ENCODE results near the gene DACT3.

DACT3 gene

DNA sequence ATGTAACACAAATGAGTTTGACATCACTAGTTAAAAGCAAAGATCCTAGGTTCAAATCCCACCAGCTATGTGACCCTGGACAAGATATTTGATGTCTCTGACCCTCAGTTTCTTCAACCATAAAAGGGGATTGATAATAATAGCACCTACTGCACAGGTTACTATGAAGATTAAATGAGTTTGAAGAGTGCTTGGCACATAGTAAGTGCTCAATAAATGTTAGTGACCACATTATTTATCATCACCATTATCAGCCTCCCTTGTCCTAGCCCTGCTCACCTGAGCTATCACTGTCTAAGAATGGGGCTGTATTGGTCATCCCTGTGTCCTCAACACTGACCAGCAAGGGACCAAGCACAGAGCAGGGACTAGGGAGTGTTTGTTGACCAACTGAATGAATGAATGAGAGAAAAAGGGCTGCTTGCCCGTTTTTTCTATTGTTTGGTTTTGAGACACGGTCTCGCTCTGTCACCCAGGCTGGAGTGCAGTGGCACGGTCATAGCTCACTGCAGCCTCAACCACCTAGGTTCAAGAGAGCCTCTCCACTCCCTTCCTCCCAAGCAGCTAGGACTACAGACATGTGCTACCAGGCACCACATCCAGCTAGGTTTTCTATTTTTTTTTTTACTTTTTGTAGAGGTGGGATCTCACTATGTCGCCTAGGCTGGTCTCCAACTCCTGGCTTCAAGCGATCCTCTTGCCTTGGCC, 26.6 kb upstream of the DACT3 start:
- TF ChIP-seq, protein P1, sequence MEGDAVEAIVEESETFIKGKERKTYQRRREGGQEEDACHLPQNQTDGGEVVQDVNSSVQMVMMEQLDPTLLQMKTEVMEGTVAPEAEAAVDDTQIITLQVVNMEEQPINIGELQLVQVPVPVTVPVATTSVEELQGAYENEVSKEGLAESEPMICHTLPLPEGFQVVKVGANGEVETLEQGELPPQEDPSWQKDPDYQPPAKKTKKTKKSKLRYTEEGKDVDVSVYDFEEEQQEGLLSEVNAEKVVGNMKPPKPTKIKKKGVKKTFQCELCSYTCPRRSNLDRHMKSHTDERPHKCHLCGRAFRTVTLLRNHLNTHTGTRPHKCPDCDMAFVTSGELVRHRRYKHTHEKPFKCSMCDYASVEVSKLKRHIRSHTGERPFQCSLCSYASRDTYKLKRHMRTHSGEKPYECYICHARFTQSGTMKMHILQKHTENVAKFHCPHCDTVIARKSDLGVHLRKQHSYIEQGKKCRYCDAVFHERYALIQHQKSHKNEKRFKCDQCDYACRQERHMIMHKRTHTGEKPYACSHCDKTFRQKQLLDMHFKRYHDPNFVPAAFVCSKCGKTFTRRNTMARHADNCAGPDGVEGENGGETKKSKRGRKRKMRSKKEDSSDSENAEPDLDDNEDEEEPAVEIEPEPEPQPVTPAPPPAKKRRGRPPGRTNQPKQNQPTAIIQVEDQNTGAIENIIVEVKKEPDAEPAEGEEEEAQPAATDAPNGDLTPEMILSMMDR (conservative IDR thresholded peaks at IDR 0.05): no peak
- H3K27ac ChIP-seq: no peak overlapping the region

- TF ChIP-seq, protein P1 (conservative IDR thresholded peaks at IDR 0.05): no peak
- no peak overlapping the region for H3K27ac ChIP-seq
Measured at GRCh38 chr19:46685189-46685588, 24.2 kb upstream of the DACT3 start.

- TF ChIP-seq, protein P1 (conservative IDR thresholded peaks at IDR 0.05): no peak
- no peak overlapping the region for H3K27ac ChIP-seq
Measured at GRCh38 chr19:46678110-46678732, 17.2 kb upstream of the DACT3 start.

DNA sequence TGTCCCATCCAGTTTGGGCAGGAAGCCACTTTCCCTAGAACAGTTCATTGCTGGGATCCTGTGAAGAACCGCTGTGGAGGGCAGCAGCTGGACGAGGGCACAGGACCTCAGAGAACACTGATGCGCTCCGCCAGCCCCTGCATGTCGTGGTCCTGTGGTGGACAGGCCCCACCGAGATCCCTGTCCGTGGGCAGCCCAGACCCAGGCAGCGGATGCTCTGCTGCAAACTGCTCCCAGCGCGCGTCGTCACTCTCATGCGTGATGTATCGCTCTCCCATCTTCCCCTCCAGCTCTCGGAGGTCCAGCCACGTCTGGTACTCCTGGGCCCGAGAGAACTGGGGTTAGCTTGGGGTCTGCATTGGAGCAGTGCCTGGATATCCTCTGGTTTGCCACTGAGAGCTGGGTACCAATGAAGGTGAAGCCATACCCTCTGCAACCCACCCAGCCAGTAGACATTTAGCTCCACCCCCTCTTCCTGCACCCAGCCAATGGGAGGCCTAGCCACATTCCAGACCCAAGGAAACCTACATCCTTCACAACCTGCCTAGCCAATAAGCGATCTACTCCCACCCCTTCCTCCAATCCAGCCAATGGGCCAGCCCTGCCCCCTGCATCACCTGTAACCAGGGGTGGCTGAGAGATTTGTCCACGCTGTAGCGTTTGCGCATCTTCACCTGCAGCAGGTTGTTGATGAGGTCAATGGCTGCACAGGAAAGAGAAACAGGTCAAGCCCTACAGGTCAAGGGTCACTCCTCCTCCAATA, 13.6 kb upstream of the DACT3 start:
- no peak overlapping the region for H3K27ac ChIP-seq
- TF ChIP-seq, protein P1 (conservative IDR thresholded peaks at IDR 0.05): no peak

DNA sequence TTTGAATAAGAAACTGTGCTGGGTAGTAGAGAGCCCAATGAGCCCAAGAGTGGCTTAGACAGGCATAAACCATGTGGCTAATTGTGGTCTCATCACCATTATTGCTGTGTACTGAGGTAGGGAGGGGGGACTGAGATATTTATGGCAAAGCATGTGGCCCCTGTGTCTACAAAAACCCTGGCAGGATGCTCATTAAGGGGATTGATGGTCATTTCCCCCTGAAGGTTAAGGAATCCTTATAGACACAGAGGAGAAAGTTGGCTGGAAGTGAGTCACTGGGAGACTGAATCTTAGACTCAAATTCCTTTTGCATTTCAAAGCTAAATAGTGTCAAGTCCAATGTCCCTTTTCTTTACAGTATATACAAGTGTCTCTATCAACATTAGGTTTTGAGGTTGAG, 9.8 kb upstream of the DACT3 start:
- TF ChIP-seq, protein P1 (conservative IDR thresholded peaks at IDR 0.05): no peak
- no peak overlapping the region for H3K27ac ChIP-seq

- TF ChIP-seq, protein P1 (conservative IDR thresholded peaks at IDR 0.05): no peak
- H3K27ac ChIP-seq: no peak overlapping the region
Measured at GRCh38 chr19:46668662-46669061, 7.7 kb upstream of the DACT3 start.

- H3K27ac ChIP-seq: no peak overlapping the region
- TF ChIP-seq, protein P1 (conservative IDR thresholded peaks at IDR 0.05): no peak
Measured at GRCh38 chr19:46665072-46665471, 4.1 kb upstream of the DACT3 start.

Data from VCaP (cell line).